Measurements from ENCODE around the gene TMED9.

Gene TMED9

DNA sequence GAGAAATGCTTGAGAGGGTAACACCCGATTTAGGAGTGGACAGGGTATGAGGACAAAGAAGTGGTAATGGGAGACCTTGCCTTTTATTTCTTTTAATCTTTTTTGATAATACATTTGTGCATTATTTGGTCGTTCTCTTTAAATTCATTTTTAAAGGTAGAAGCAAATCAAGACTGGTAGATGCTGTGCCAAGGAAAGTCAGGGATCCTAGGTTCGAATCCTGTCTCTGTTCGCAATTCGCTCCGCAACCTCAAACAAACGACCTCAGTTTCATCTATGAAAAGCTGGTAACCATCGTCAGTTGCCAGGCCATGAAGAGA lies 353 bp upstream of the TMED9 start:
- H3K9me2 ChIP-seq (replicated peaks; ENCODE audit: control insufficient read depth, low read length), result no peaks in the 10 kb centered on the region
- peaks cover 3% of the 10 kb centered on the region; the same call in 1 of the 2 replicates for H3F3A ChIP-seq (ENCODE audit: control insufficient read depth, insufficient read depth)
- H3K36me3 ChIP-seq (ENCODE audit: control insufficient read depth, low read length), result peaks cover 45% of the 10 kb centered on the region
- TF ChIP-seq, protein P1, sequence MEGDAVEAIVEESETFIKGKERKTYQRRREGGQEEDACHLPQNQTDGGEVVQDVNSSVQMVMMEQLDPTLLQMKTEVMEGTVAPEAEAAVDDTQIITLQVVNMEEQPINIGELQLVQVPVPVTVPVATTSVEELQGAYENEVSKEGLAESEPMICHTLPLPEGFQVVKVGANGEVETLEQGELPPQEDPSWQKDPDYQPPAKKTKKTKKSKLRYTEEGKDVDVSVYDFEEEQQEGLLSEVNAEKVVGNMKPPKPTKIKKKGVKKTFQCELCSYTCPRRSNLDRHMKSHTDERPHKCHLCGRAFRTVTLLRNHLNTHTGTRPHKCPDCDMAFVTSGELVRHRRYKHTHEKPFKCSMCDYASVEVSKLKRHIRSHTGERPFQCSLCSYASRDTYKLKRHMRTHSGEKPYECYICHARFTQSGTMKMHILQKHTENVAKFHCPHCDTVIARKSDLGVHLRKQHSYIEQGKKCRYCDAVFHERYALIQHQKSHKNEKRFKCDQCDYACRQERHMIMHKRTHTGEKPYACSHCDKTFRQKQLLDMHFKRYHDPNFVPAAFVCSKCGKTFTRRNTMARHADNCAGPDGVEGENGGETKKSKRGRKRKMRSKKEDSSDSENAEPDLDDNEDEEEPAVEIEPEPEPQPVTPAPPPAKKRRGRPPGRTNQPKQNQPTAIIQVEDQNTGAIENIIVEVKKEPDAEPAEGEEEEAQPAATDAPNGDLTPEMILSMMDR (IDR thresholded peaks at IDR 0.05; ENCODE audit: low read depth, low read length, poor library complexity, severe bottlenecking), result no peak
- TF ChIP-seq EZH2phosphoT487 (IDR thresholded peaks at IDR 0.05; ENCODE audit: borderline replicate concordance, low read length), result no peak
- 0 out of 2 replicates have a peak, but pooled peaks cover 2% of the 10 kb centered on the region for H4K20me1 ChIP-seq (ENCODE audit: control insufficient read depth, insufficient read depth, low read depth, low read length)
- no peak overlapping the region for H3K27ac ChIP-seq (ENCODE audit: low read depth, low read length)
- H3K79me2 ChIP-seq (ENCODE audit: control insufficient read depth, low read length), result peaks cover 24% of the 10 kb centered on the region
- H3K4me3 ChIP-seq (ENCODE audit: low read length), result peak overlapping the region; percentile 89
- peaks cover 18% of the 10 kb centered on the region for H3K4me1 ChIP-seq (ENCODE audit: control insufficient read depth, low read length)
- peak overlapping the region; percentile 61 for H3K4me2 ChIP-seq (ENCODE audit: low read length)
- no peaks in the 10 kb centered on the region for H3K9me3 ChIP-seq (ENCODE audit: control insufficient read depth, insufficient read depth, low read length)
- peaks cover 11% of the 10 kb centered on the region; the same call in 1 of the 2 replicates for H3K27me3 ChIP-seq (ENCODE audit: control insufficient read depth, low read length)

DNA sequence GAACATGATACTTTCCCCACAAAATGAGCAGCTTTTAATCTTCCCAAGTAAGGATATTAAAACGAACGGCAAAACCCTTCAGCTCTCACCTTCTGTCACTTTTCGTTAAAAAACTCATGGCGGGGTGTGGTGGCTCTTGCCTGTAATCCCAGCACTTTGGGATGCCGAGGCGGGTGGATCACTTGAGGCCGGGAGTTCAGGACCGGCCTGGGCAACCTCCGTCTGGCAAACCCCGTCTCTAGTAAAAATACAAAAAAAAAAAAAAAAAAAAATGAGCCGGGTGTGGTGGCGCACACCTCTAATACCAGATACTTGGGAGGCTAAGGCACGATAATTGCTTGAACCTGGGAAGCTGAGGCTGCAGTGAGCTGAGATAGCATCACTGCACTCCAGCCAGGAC lies 902 bp downstream of the TMED9 start:
- H3K4me1 ChIP-seq (ENCODE audit: control insufficient read depth, low read length), result peaks cover 20% of the 10 kb centered on the region

DNA sequence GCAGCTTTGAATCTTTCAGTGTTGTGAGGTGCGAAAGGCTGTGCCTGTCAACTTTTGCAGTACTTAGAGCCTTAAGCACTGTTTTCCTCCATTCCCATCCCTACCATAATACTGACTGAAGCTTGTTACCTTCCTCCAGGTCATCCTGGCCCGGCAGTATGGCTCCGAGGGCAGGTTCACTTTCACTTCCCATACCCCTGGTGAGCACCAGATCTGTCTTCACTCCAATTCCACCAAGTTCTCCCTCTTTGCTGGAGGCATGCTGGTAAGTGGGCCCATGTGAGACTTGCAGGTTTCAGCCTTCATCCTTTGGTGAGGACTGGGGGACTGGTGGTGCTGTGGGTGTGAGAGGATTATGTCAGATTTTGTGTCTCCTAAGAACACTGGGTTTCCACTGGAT lies 1.5 kb downstream of the TMED9 start:
- peak overlapping the region; percentile 89 for H3K4me3 ChIP-seq (ENCODE audit: low read length)

More for the DNA sequence above, 902 bp downstream of the TMED9 start:
- peaks cover 24% of the 10 kb centered on the region for H3K79me2 ChIP-seq (ENCODE audit: control insufficient read depth, low read length)
- 0 out of 2 replicates have a peak, but pooled peaks cover 2% of the 10 kb centered on the region for H4K20me1 ChIP-seq (ENCODE audit: control insufficient read depth, insufficient read depth, low read depth, low read length)
- peaks cover 11% of the 10 kb centered on the region; the same call in 1 of the 2 replicates for H3K27me3 ChIP-seq (ENCODE audit: control insufficient read depth, low read length)
- peaks cover 46% of the 10 kb centered on the region for H3K36me3 ChIP-seq (ENCODE audit: control insufficient read depth, low read length)
- H3K27ac ChIP-seq (ENCODE audit: low read depth, low read length), result peak overlapping the region; percentile 69
- no peaks in the 10 kb centered on the region for H3K9me2 ChIP-seq (replicated peaks; ENCODE audit: control insufficient read depth, low read length)
- peak overlapping the region; percentile 89 for H3K4me3 ChIP-seq (ENCODE audit: low read length)
- H3F3A ChIP-seq (ENCODE audit: control insufficient read depth, insufficient read depth), result peaks cover 7% of the 10 kb centered on the region
- no peak for TF ChIP-seq EZH2phosphoT487 (IDR thresholded peaks at IDR 0.05; ENCODE audit: borderline replicate concordance, low read length)
- TF ChIP-seq, protein P1 (IDR thresholded peaks at IDR 0.05; ENCODE audit: low read depth, low read length, poor library complexity, severe bottlenecking), result no peak
- peak overlapping the region; percentile 61 for H3K4me2 ChIP-seq (ENCODE audit: low read length)
- H3K9me3 ChIP-seq (ENCODE audit: control insufficient read depth, insufficient read depth, low read length), result no peaks in the 10 kb centered on the region

More for the DNA sequence above, 1.5 kb downstream of the TMED9 start:
- H4K20me1 ChIP-seq (ENCODE audit: control insufficient read depth, insufficient read depth, low read depth, low read length), result 0 out of 2 replicates have a peak, but pooled peaks cover 2% of the 10 kb centered on the region
- H3K79me2 ChIP-seq (ENCODE audit: control insufficient read depth, low read length), result peaks cover 24% of the 10 kb centered on the region
- peaks cover 46% of the 10 kb centered on the region for H3K36me3 ChIP-seq (ENCODE audit: control insufficient read depth, low read length)
- peaks cover 8% of the 10 kb centered on the region; the same call in 1 of the 2 replicates for H3K27me3 ChIP-seq (ENCODE audit: control insufficient read depth, low read length)
- H3K9me2 ChIP-seq (replicated peaks; ENCODE audit: control insufficient read depth, low read length), result no peaks in the 10 kb centered on the region
- H3K27ac ChIP-seq (ENCODE audit: low read depth, low read length), result no peak overlapping the region
- H3K4me2 ChIP-seq (ENCODE audit: low read length), result peak overlapping the region; percentile 61
- TF ChIP-seq EZH2phosphoT487 (IDR thresholded peaks at IDR 0.05; ENCODE audit: borderline replicate concordance, low read length), result no peak
- TF ChIP-seq, protein P1 (IDR thresholded peaks at IDR 0.05; ENCODE audit: low read depth, low read length, poor library complexity, severe bottlenecking), result no peak
- peaks cover 25% of the 10 kb centered on the region for H3K4me1 ChIP-seq (ENCODE audit: control insufficient read depth, low read length)
- H3F3A ChIP-seq (ENCODE audit: control insufficient read depth, insufficient read depth), result peaks cover 12% of the 10 kb centered on the region
- no peaks in the 10 kb centered on the region for H3K9me3 ChIP-seq (ENCODE audit: control insufficient read depth, insufficient read depth, low read length)

All from DOHH2 (cell line).